Subcutaneous adipose tissue (tissue), 4 donors: ENCODE results near the gene NTN3. TPM values are rescaled to one million over a fixed set of nuclear protein-coding genes. Genes with fewer than 3 reads are reported as not detected.

Experiments used
- total RNA-seq, 4 donors: library from RNA; depleted of rRNA; stranded (reverse); fragments of >200 nt; gene quantifications; one replicate each; pipeline ENCODE4 v1.1.0, GENCODE V29; 2016
- TF ChIP-seq, protein P1 (sequence below): fragments of 450-650 bp; IDR thresholded peaks from one replicate; pipeline ENCODE4 v1.5.1; 2016; ENCODE audit warnings: low read depth, mild to moderate bottlenecking, control low read depth, antibody characterized with exemption, moderate library complexity

Gene NTN3
- total RNA-seq, 4 donors from 2014 or later = not detected

DNA sequence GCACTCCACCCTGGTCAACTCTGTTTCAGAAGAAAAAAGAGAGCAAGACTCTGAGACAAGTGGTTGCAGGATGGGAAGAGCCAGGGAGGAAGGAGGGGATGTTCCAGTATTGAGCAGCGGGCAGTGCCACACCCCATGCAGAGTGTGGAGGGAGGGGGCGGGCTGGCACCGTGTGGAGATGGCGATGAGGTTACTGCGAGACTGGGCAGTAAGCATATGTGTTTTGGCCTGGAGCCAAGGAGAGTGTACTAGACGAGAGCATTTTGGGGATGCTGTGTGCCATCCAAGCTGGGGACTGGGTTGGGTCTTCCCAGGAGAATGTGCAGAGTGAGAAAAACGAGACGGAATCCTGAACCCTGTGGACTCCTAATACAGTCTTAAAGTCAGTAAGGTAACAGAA lies 7.2 kb downstream of the NTN3 start:
- TF ChIP-seq, protein P1, sequence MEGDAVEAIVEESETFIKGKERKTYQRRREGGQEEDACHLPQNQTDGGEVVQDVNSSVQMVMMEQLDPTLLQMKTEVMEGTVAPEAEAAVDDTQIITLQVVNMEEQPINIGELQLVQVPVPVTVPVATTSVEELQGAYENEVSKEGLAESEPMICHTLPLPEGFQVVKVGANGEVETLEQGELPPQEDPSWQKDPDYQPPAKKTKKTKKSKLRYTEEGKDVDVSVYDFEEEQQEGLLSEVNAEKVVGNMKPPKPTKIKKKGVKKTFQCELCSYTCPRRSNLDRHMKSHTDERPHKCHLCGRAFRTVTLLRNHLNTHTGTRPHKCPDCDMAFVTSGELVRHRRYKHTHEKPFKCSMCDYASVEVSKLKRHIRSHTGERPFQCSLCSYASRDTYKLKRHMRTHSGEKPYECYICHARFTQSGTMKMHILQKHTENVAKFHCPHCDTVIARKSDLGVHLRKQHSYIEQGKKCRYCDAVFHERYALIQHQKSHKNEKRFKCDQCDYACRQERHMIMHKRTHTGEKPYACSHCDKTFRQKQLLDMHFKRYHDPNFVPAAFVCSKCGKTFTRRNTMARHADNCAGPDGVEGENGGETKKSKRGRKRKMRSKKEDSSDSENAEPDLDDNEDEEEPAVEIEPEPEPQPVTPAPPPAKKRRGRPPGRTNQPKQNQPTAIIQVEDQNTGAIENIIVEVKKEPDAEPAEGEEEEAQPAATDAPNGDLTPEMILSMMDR = no peak

DNA sequence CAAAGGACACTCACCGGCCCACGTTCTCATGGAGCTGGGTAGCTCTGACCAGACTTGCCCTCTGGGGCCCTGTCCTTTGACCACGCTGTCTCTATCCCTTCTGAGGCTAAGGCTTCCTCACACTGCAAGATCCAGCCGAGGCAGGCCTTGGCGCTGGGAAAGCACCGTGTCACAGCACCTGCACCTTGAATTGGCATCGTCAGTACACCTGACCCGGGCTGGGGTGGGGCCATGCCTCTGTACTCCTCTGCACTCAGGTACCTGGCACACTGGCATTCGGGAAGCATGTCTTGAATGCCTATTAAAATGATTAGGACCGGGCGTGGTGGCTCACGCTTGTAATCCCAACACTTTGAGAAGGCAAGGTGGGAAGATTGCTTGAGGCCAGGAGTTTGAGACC lies 9.9 kb downstream of the NTN3 start:
- TF ChIP-seq, protein P1 = no peak

DNA sequence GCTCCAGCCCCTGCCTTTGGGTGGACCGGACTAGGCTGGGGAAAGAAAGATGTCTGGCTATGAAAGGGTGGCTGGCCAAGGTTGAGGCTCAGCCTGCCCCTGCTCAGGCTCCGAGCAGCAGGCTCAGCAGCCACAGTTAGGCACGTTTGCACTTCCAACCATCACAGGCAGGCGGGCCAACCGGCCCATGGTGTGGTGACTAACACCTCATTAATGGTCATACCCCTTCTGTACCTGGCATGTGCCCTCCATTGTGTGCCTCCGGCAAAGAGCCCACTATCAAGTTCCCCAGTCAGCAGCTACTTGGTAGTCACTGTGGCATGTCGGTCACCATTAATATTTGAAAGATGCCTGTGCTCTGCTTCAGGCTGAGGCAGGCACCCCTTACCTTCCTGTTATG lies 10.6 kb downstream of the NTN3 start:
- TF ChIP-seq, protein P1 = no peak

DNA sequence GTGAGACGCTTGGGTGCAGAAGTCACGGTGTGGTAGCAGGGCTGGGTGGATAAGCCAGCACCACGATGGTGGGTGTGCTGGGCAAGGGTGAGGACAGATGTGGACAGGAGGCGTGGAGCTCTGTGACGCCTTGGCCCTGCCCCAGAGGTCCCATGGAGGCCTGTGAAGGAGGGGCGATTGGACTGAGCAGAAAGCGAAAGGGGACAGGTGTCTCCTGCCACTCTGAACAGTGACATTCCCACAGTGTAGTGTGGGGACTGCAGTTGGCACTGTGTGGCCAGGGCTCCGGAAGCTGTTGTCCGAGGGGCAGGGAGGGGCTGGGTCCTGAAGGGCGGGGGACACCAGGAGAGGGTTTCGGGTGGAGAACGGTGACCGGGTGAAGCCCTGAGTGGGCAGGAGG lies 11.2 kb downstream of the NTN3 start:
- TF ChIP-seq, protein P1 = no peak

DNA sequence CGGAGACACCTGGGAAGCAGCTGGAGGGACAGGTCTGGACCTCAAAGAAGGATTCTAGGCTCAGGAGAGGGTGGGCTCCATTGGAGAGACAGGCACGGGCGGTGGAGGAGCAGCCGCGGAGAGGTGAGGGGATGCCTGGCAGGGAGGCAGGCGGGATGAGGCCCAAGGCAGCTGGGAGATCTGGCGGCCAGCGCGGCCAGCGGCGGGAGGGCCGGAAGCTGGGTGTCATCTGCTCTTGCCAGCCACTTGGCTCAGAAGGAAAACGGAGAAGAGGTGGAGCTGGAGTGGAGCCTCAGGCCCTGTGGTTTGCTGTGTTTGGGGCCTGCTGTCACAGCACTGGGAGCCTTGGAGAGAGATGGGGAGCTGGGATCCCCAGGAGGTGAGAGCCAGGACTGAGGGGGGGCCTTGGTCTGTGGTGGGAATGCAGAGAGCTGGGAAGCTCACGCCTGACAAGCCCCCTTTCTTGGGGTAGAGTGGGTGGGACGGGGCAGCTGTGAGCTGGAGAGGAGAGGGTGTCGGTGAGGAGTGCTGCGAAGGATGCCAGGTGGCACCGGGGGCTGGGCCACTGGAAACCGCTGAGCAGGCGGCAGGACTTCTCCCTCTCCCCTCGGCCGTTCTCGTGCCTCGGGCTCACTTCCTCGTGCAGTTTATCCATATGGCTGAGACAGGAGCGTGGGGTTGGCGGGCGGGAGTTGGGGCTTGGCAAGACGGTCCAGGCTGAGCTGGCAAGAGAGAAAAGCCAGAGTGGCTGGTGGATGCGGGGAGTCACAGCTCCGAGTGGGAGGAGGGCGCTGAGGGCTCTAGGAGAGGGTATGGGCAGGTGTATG lies 11.8 kb downstream of the NTN3 start:
- TF ChIP-seq, protein P1 = no peak

DNA sequence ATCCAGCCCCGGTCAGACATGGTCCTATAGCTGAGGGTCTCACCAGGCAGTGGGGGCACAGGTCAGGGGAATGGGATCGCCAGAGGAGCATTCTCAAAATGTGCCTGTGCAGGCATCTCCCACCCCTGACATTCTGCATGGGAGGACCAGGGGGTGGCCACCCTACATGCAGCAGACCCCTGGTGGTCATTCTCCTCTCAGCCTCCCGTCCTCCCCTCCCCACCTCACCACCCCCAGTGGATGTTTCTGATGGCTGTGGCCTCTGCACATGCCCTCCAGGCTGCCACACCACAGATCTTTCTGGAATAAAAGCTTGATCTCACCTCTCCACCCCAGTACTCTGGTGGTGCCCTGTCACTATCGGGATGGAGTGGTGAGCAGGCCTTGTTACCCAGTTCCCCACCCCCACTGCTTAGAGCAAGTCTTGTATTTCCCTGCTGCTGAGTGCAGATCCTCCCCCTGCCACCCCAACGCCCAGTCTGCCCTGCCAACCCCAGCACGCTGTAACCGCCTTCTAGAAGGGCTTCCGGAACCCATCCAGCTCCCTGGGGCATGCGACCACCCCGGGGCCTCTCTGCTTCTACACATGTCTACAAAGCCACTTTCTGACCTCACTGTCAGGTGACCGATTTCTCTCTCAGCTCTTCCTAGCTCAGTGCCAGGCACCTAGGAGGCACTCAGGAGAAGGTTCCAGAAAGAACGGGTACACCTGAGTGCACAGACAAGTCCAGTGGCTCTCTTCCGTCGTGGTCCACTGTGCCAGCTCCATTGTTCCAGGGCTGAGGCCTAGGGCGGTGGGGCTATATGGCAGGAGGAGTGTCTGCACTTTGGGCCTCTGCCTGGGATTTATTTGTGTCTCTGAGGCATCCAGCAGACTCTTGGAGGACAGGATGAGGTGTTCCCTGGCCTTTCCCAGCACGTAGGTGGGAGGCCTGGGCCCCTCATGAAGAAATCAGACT lies 13.1 kb downstream of the NTN3 start:
- TF ChIP-seq, protein P1 = no peak
